Transverse colon (tissue), 4 donors: ENCODE results near the gene RCAN2.

ENCODE experiments used
- EP300 ChIP-seq: sonication (generic); formaldehyde crosslinking; IDR thresholded peaks from one replicate; pipeline ENCODE4 v1.6.1; 2017; ENCODE audit warnings: antibody characterized with exemption, low read depth
- POLR2A ChIP-seq: fragments of 450-650 bp; IDR thresholded peaks from one replicate; pipeline ENCODE4 v1.6.1; 2016; ENCODE audit warnings: antibody characterized with exemption, mild to moderate bottlenecking, moderate library complexity
- POLR2AphosphoS5 ChIP-seq, 3 donors: sonication (generic); formaldehyde crosslinking; IDR thresholded peaks; one replicate each; pipeline ENCODE4 v1.6.1; 2016; ENCODE audit warnings: antibody characterized with exemption in 3 of 3
- TF ChIP-seq, protein P1 (sequence below), 5 experiments: fragments of 200-600 bp in 3 of 5; fragments of 450-650 bp in 2 of 5; sonication (generic) in 3 of 5; IDR thresholded peaks; 1 replicate in 2 of 5; 2 replicates in 3 of 5; pipeline ENCODE4 v1.5.1; 2016 to 2017; ENCODE audit warnings: antibody characterized with exemption in 5 of 5, inconsistent platforms in 3 of 5, mild to moderate bottlenecking in 2 of 5, moderate library complexity in 1 of 5

DNA sequence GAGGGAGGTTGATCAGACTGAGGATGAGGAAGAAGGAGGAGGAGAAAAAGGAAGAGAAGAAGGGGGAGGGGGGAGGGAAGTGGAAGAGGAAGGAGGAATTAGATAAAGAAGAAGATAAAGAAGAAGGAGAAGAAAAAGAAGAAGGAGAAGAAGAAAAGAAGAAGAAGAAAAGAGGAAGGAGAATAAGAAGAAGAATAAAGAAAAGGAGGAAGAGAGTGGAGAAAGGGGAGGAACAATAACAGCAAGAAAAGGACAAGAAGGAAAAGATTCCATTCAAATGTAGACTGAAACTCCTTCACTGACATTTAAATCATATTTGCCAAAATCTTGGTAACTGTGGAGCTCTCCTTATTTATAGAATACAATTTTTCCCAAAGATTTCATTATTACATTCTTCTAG, 34.3 kb upstream of the RCAN2 start:
- TF ChIP-seq POLR2A (no peak), POLR2AphosphoS5 (IDR thresholded peaks at IDR 0.05) (no peak), EP300 (no peak)
- TF ChIP-seq, protein P1, sequence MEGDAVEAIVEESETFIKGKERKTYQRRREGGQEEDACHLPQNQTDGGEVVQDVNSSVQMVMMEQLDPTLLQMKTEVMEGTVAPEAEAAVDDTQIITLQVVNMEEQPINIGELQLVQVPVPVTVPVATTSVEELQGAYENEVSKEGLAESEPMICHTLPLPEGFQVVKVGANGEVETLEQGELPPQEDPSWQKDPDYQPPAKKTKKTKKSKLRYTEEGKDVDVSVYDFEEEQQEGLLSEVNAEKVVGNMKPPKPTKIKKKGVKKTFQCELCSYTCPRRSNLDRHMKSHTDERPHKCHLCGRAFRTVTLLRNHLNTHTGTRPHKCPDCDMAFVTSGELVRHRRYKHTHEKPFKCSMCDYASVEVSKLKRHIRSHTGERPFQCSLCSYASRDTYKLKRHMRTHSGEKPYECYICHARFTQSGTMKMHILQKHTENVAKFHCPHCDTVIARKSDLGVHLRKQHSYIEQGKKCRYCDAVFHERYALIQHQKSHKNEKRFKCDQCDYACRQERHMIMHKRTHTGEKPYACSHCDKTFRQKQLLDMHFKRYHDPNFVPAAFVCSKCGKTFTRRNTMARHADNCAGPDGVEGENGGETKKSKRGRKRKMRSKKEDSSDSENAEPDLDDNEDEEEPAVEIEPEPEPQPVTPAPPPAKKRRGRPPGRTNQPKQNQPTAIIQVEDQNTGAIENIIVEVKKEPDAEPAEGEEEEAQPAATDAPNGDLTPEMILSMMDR (IDR thresholded peaks at IDR 0.05), result no peak
